Right lobe of liver (tissue), 6 donors: ENCODE results near the gene NDUFS2. TPM values are rescaled to one million over a fixed set of nuclear protein-coding genes. Genes with fewer than 3 reads are reported as not detected.

Experiments
- ATAC-seq, 4 donors: fragments of 200-7000 bp; cut with Tn5 transposase; one replicate each; pipeline ENCODE4 v1.9.1; 2020; ENCODE audit warnings: mild to moderate bottlenecking in 4 of 4, moderate library complexity in 4 of 4
- DNase-seq, 3 donors: peaks; one replicate each; pipeline ENCODE4 v3.0.0-alpha.2; 2020
- H3K27ac ChIP-seq, 3 donors: fragments of 200-600 bp; one replicate each; pipeline ENCODE4 v1.8.0; 2022
- H3K27me3 ChIP-seq, 2 donors: fragments of 200-600 bp; one replicate each; pipeline ENCODE4 v1.8.0; 2022
- H3K36me3 ChIP-seq, 4 donors: fragments of 200-600 bp; sonication (generic) in 1 of 4; one replicate each; pipeline versions ENCODE4 v1.5.1 to v1.8.0; 2017 to 2022; ENCODE audit warnings: control low read depth in 1 of 4
- H3K4me1 ChIP-seq, 4 donors: fragments of 200-600 bp; sonication (generic) in 1 of 4; one replicate each; pipeline versions ENCODE4 v1.5.1 to v1.8.0; 2017 to 2022; ENCODE audit warnings: control low read depth in 1 of 4
- H3K4me3 ChIP-seq, 3 donors: fragments of 200-600 bp; one replicate each; pipeline ENCODE4 v1.8.0; 2022
- H3K9me3 ChIP-seq, 4 donors: fragments of 200-600 bp; sonication (generic) in 1 of 4; one replicate each; pipeline versions ENCODE4 v1.5.1 to v1.8.0; 2017 to 2022; ENCODE audit warnings: control low read depth in 1 of 4
- POLR2A ChIP-seq: fragments of 450-650 bp; IDR thresholded peaks from one replicate; pipeline ENCODE4 v1.6.1; 2017; ENCODE audit warnings: antibody characterized with exemption, mild to moderate bottlenecking
- WGBS: methylation state at CpG from one replicate; pipeline ENCODE4 v1.1.6; 2018; ENCODE audit warnings: low coverage, low lambda C conversion rate; ENCODE audit not compliant: insufficient coverage; ENCODE audit errors: missing lambda C conversion rate; 5-methylcytosine and 5-hydroxymethylcytosine counted together
- intact Hi-C, 2 donors: fragments of 100-400 bp; cut with DNase I; formaldehyde crosslinking; loops; one replicate each; pipeline versions ENCODE4 v1.11.2 to v1.14.1; 2022
- long read RNA-seq: library from polyadenylated mRNA; unstranded; transcript quantifications from one replicate; pipeline ENCODE4 v2.0.0, GENCODE V29; 2019
- total RNA-seq, 6 experiments: library from RNA; depleted of rRNA in 2 of 6; stranded (reverse); fragments of >200 nt in 2 of 6; fragmentation: NEBNext Ultra II Directional in 3 of 6; extraction: Animal tissue kit (Norgen Biotek cat#: 25700) in 3 of 6; gene quantifications; one replicate each; pipeline versions ENCODE4 v1.1.0 to v1.2.4, GENCODE V29; 2016 to 2023
- TF ChIP-seq, protein P1 (sequence below), 4 donors: fragments of 200-600 bp in 3 of 4; fragments of 450-650 bp in 1 of 4; IDR thresholded peaks; one replicate each; pipeline versions ENCODE4 v1.5.1 to v1.8.0; 2016 to 2022; ENCODE audit warnings: antibody characterized with exemption in 4 of 4, mild to moderate bottlenecking in 2 of 4
- donor health status: DM: no; HTN: yes; CAD: no.
- donor health status: DM: no; HTN: no; CAD: no.
- donor health status: DM: no; HTN: no; CAD: no.
- donor health status: DM: no; HTN: yes; CAD: no.
- donor health status: DM: no; HTN: yes; CAD: no.

NDUFS2 gene
- total RNA-seq: 100 to 1,000 TPM in 5 of 6 experiments, 10 to 100 TPM in 1; 91.1 to 157 (median 107) TPM
- long read RNA-seq, partial matches to known transcripts: 64 of 68 reads
- long read RNA-seq, other reads (novel, unspliced or antisense): 4 of 68 reads

DNA sequence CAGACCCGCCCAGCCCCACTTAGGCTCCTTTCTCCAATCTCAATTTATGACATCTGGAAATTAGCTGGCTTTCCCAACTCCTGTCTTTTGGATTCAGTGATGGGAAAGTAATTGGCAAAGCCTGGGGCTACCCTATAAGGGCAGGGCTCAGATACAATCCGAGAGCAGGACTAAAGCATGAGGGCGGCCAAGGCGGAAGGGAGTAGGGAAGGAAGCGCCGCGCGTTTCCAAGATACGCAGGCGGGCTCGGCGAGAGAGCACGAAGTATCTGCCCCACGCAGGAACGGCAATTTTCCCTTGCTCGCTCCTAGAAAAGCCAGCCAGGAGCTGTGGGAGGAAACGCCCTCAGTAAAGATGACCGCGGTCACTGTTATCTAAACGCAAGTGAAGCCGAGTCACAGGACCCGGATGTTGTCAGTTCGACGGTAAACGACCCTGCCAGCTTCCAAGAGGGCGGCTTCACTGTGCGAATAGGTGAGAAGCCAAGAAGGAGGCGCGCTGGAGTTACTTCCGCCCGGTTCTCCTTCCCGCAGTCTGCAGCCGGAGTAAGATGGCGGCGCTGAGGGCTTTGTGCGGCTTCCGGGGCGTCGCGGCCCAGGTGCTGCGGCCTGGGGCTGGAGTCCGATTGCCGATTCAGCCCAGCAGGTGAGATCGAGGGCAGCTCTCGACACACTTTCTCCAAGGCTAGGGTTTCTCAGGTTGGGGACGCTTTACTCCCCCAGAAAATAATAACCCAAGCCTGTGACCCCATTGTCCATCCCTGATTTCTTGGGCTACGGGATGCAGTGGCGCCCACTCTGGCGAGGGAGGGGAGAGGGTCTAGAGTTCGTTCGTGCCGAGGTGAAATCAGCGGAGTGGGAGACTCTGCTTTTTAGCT, at the start of gene NDUFS2:
Gene NDUFS2 (plus strand): TSS at position 532 of the 877 bp plus-strand sequence. CDS start 19 bp downstream, at position 551.
- peaks cover 0 to 24% (median 8%) of the 10 kb centered on the region in 4 donors for H3K4me1 ChIP-seq
- intact Hi-C loops: no loop called here
- WGBS: 3% methylated on average over 23 of the region's 53 CpGs
- DNase-seq (peak; percentile 97 to 99 (median 98)), ATAC-seq (peak; percentile 87 to 95 (median 92))
- peaks cover 0 to 30% (median 11%) of the 10 kb centered on the region in 4 donors for H3K36me3 ChIP-seq
- peak; percentile 89 for TF ChIP-seq POLR2A
- TF ChIP-seq, protein P1, sequence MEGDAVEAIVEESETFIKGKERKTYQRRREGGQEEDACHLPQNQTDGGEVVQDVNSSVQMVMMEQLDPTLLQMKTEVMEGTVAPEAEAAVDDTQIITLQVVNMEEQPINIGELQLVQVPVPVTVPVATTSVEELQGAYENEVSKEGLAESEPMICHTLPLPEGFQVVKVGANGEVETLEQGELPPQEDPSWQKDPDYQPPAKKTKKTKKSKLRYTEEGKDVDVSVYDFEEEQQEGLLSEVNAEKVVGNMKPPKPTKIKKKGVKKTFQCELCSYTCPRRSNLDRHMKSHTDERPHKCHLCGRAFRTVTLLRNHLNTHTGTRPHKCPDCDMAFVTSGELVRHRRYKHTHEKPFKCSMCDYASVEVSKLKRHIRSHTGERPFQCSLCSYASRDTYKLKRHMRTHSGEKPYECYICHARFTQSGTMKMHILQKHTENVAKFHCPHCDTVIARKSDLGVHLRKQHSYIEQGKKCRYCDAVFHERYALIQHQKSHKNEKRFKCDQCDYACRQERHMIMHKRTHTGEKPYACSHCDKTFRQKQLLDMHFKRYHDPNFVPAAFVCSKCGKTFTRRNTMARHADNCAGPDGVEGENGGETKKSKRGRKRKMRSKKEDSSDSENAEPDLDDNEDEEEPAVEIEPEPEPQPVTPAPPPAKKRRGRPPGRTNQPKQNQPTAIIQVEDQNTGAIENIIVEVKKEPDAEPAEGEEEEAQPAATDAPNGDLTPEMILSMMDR (IDR thresholded peaks at IDR 0.05): no peak
- H3K27ac ChIP-seq: peak within 1 kb of the TSS; percentile 92 to 96 (median 95)
- H3K9me3 ChIP-seq: no peaks in the 10 kb centered on the region
- H3K27me3 ChIP-seq: no peaks in the 10 kb centered on the region
- H3K4me3 ChIP-seq: peak within 1 kb of the TSS; percentile 79 to 94 (median 80)

DNA sequence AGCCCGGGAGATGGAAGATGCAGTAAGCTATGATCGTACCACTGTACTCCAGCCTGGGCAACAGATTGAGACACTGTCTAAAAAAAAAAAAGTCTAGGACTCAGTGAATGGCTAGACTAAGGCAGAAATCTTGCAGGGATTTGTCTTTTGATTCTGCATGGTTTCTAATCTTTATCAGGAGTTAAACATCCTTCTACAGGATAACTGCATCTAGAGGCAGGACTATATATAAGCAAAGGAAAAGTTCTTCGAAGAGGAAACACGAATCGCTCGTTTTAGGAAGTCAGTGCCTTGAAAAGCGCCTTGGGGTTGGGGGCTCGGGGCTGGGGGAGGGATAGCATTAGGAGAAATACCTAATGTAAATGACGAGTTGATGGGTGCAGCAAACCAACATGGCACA, 49.0 kb upstream of the NDUFS2 start:
- WGBS: 28% methylated on average over 9 of the region's 9 CpGs
- TF ChIP-seq, protein P1 (IDR thresholded peaks at IDR 0.05): no peak
- no peak for TF ChIP-seq POLR2A
- intact Hi-C loops: no loop called here
- DNase-seq (no peak), ATAC-seq (no peak)
- H3K27ac ChIP-seq: peak overlapping the region; percentile 78 to 96 (median 94)
- H3K27me3 ChIP-seq: no peaks in the 10 kb centered on the region
- peak overlapping the region; percentile 58 to 76 (median 65) for H3K4me3 ChIP-seq
- H3K4me1 ChIP-seq: no peaks in the 10 kb centered on the region
- no peaks in the 10 kb centered on the region for H3K9me3 ChIP-seq
- H3K36me3 ChIP-seq: peaks cover 0 to 5% (median 0%) of the 10 kb centered on the region in 4 donors

DNA sequence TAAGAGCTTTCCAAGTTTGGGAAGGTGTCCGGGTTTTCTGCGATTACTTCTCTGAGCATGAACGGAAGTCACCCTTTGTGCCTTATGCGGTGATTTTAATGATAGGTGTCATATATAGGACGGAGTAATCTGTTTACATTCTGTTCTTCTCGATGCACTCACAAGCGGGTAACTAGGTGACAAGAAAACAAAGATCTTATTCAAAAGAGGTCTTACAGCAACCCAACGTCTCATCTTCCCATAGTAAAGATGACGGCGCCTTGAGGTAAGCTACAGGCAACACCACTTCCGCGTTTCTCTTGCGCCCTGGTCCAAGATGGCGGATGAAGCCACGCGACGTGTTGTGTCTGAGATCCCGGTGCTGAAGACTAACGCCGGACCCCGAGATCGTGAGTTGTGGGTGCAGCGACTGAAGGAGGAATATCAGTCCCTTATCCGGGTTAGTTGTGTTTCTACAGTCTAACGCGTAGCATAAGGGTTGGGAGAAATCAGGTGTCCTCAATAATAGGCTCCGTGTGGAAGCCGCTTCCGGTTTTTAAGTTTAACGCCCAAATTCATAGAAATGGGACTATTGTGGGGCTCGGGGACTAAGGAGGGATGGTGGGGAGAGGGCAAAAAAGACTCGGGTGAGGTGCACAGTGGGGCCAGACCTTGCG, 48.4 kb upstream of the NDUFS2 start, which contains the start of gene UFC1:
Gene UFC1 (plus strand): TSS at position 297 of the 656 bp plus-strand sequence. CDS start 20 bp downstream, at position 317.
- Histone ChIP-seq H3K9me3 (no peaks in the 10 kb centered on the region), H3K36me3 (peaks cover 0 to 5% (median 0%) of the 10 kb centered on the region in 4 donors), H3K27ac (peak within 1 kb of the TSS; percentile 78 to 96 (median 94)), H3K27me3 (no peaks in the 10 kb centered on the region), H3K4me1 (no peaks in the 10 kb centered on the region), H3K4me3 (peak within 1 kb of the TSS; percentile 58 to 76 (median 65))
- DNase-seq (peak; percentile 69 to 84 (median 80)), ATAC-seq (peak; percentile 93 to 95 (median 93))
- intact Hi-C loops: no loop called here
- under 1% methylated on average over 32 of the region's 33 CpGs for WGBS
- peak; percentile 61 for TF ChIP-seq POLR2A
- TF ChIP-seq, protein P1 (IDR thresholded peaks at IDR 0.05): no peak

DNA sequence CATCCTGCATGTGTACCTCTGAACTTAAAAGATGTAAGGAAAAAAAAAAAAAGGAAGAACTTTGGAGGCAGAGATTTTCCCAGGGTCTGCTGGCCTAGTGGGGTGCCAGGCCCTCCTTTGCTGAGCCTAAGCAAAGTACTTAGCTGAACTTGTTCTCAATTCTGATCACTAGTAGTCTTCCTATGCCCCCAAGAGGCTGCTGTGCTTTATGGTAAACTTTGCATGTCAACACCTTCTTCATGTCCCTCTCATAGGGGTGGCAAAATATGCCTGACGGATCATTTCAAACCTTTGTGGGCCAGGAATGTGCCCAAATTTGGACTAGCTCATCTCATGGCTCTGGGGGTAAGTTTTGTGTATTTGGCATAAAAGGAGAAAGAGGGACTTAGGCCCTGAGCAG, 44.3 kb upstream of the NDUFS2 start:
- WGBS: 100% methylated on average over 1 of the region's 1 CpG
- Histone ChIP-seq H3K27me3 (no peaks in the 10 kb centered on the region), H3K27ac (no peak overlapping the region), H3K4me3 (no peak overlapping the region), H3K9me3 (no peaks in the 10 kb centered on the region), H3K36me3 (peaks cover 0 to 13% (median 0%) of the 10 kb centered on the region in 4 donors), H3K4me1 (peaks cover 0 to 8% (median 0%) of the 10 kb centered on the region in 4 donors)
- no peak for DNase-seq
- no peak for ATAC-seq
- TF ChIP-seq, protein P1 (IDR thresholded peaks at IDR 0.05): no peak
- TF ChIP-seq POLR2A: no peak
- intact Hi-C loops: no loop called here
